OCI-LY3 (cell line): ENCODE data around the gene SPATA31A6.
"Not testable (repeated sequence)": the region's sequence is repeated elsewhere in the genome, so short reads cannot be mapped to it uniquely, and the experiment has no call there.

Source experiments
- CTCF ChIP-seq: fragments of 200-600, 300-600 bp; sonication (generic); IDR thresholded peaks from 2 replicates; pipeline ENCODE4 v1.5.1; 2014; ENCODE audit warnings: antibody characterized with exemption, low read length, low read depth
- EZH2phosphoT487 ChIP-seq: fragments of 200-600 bp; shearing (Covaris generic); IDR thresholded peaks from 2 replicates; pipeline ENCODE4 v1.6.1; 2018; ENCODE audit warnings: antibody characterized with exemption, mixed run types, low read depth

DNA sequence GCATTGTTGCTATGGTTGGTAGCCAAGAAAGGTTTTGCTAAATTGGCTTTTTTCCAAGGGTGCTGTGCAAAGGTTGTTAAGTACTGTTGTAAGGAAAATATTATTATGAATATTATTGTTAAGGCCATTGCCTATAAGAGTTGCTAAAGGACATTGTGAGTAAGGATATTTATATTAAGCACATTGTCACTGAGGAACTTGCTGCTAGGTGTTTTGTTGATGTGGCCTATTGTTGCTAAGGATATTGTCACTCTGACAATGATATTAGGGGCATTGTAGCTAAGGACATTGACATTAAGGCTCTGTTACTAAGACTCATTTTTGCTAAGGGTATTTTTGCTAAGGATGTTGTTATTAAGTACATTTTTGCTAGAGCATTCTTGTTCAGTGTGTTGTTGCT lies 52.6 kb downstream of the SPATA31A6 start:
- not testable (repeated sequence) for TF ChIP-seq CTCF, EZH2phosphoT487
